Measurements from ENCODE around the gene TRPM2. TPM values are rescaled to one million over a fixed set of nuclear protein-coding genes. Genes with fewer than 3 reads are reported as not detected.
"Not testable (repeated sequence)": the region's sequence is repeated elsewhere in the genome, so short reads cannot be mapped to it uniquely, and the experiment has no call there.

TRPM2 gene
- total and polyA plus RNA-seq, 7 experiments from 2014 or later, result 1.2 to 29.6 (median 2.0) TPM

GRCh38 chr21:44356636-44357035 is 3.2 kb downstream of the TRPM2 start:
- Mint-ChIP-seq H3K4me3 (peak overlapping the region in 3 of 10 donors; percentile 4 to 86 (median 69)), H3K27ac (peak overlapping the region in 2 of 9 donors; percentile 45 to 66)
- no peak overlapping the region for H3K27ac ChIP-seq (ENCODE audit: low read depth, low read length)

GRCh38 chr21:44357064-44357837 is 3.8 kb downstream of the TRPM2 start:
- H3K27me3 ChIP-seq (ENCODE audit: control insufficient read depth in 2 of 2, insufficient read depth in 2 of 2, low read length in 2 of 2), result no peaks in the 10 kb centered on the region
- peak overlapping the region in 1 of 9 donors; percentile 45 for H3K27ac Mint-ChIP-seq
- H3K4me3 ChIP-seq (ENCODE audit: low read length), result no peak overlapping the region
- no peaks in the 10 kb centered on the region for H3K36me3 ChIP-seq (ENCODE audit: control insufficient read depth in 2 of 3, insufficient read depth in 3 of 3, low read length in 3 of 3)
- intact Hi-C loops (cut with micrococcal nuclease), result no loop called here
- POLR2A ChIA-PET, result no interaction called here
- H3K9me3 Mint-ChIP-seq, result peaks cover 0 to 5% (median 0%) of the 10 kb centered on the region in 11 donors
- H3K4me3 Mint-ChIP-seq, result peak overlapping the region in 1 of 10 donors; percentile 4
- peaks cover 0 to 6% (median 0%) of the 10 kb centered on the region in 5 donors for H3K27me3 Mint-ChIP-seq
- H3K36me3 Mint-ChIP-seq, result peaks cover 0 to 49% (median 3%) of the 10 kb centered on the region in 5 donors
- peaks cover 43 to 60% (median 49%) of the 10 kb centered on the region in 7 donors for H3K4me1 Mint-ChIP-seq
- no peak for ATAC-seq
- no peak overlapping the region for H3K27ac ChIP-seq (ENCODE audit: low read depth, low read length)
- peaks cover 16 to 36% of the 10 kb centered on the region in 2 donors for H3K4me1 ChIP-seq (ENCODE audit: control insufficient read depth in 2 of 2, insufficient read depth in 2 of 2, low read length in 2 of 2)
- no peaks in the 10 kb centered on the region for H3K9me3 ChIP-seq (ENCODE audit: control insufficient read depth in 2 of 3, low read length in 3 of 3)
- no peak for DNase-seq
- CTCF ChIA-PET, result no interaction called here

More at GRCh38 chr21:44356636-44357035, 3.2 kb downstream of the TRPM2 start:
- no peaks in the 10 kb centered on the region for H3K27me3 ChIP-seq (ENCODE audit: control insufficient read depth in 2 of 2, insufficient read depth in 2 of 2, low read length in 2 of 2)
- no peaks in the 10 kb centered on the region for H3K36me3 ChIP-seq (ENCODE audit: control insufficient read depth in 2 of 3, insufficient read depth in 3 of 3, low read length in 3 of 3)
- ChIA-PET POLR2A (no interaction called here), CTCF (interaction anchor here (1.5 kb wide), 1 partner anchor 15 kb away, joined by 4 read pairs; no protein-coding TSS in a partner anchor)
- Mint-ChIP-seq H3K27me3 (peaks cover 0 to 6% (median 0%) of the 10 kb centered on the region in 5 donors), H3K36me3 (peaks cover 0 to 49% (median 3%) of the 10 kb centered on the region in 5 donors), H3K9me3 (peaks cover 0 to 5% (median 0%) of the 10 kb centered on the region in 11 donors), H3K4me1 (peaks cover 45 to 64% (median 53%) of the 10 kb centered on the region in 7 donors)
- H3K9me3 ChIP-seq (ENCODE audit: control insufficient read depth in 2 of 3, low read length in 3 of 3), result no peaks in the 10 kb centered on the region
- DNase-seq (no peak), ATAC-seq (no peak)
- peaks cover 16 to 38% of the 10 kb centered on the region in 2 donors for H3K4me1 ChIP-seq (ENCODE audit: control insufficient read depth in 2 of 2, insufficient read depth in 2 of 2, low read length in 2 of 2)
- H3K4me3 ChIP-seq (ENCODE audit: low read length), result no peak overlapping the region
- intact Hi-C loops (cut with micrococcal nuclease), result no loop called here

- intact Hi-C loops (cut with micrococcal nuclease), result loop anchor here in 1 of 2 donors (2.0 kb wide), 1 partner anchor 45 kb away; no protein-coding TSS in a partner anchor
- Mint-ChIP-seq H3K4me1 (peaks cover 25 to 38% (median 28%) of the 10 kb centered on the region in 7 donors), H3K27me3 (peaks cover 0 to 5% (median 0%) of the 10 kb centered on the region in 5 donors), H3K27ac (peak overlapping the region in 2 of 9 donors; percentile 24 to 29), H3K36me3 (peaks cover 0 to 55% (median 7%) of the 10 kb centered on the region in 5 donors), H3K9me3 (peaks cover 0 to 10% (median 7%) of the 10 kb centered on the region in 11 donors), H3K4me3 (no peak overlapping the region)
- H3K4me3 ChIP-seq (ENCODE audit: low read length), result no peak overlapping the region
- no peak overlapping the region for H3K27ac ChIP-seq (ENCODE audit: low read depth, low read length)
- H3K9me3 ChIP-seq (ENCODE audit: control insufficient read depth in 2 of 3, low read length in 3 of 3), result peaks cover 0 to 5% (median 0%) of the 10 kb centered on the region in 3 experiments
- ATAC-seq (no peak), DNase-seq (no peak)
- POLR2A ChIA-PET, result no interaction called here
- peaks cover 0 to 14% of the 10 kb centered on the region in 2 donors for H3K4me1 ChIP-seq (ENCODE audit: control insufficient read depth in 2 of 2, insufficient read depth in 2 of 2, low read length in 2 of 2)
- H3K27me3 ChIP-seq (ENCODE audit: control insufficient read depth in 2 of 2, insufficient read depth in 2 of 2, low read length in 2 of 2), result no peaks in the 10 kb centered on the region
- CTCF ChIA-PET, result no interaction called here
- H3K36me3 ChIP-seq (ENCODE audit: control insufficient read depth in 2 of 3, insufficient read depth in 3 of 3, low read length in 3 of 3), result no peaks in the 10 kb centered on the region
These were observed 6.0 kb downstream of the TRPM2 start for GRCh38 chr21:44359396-44359795.

- Mint-ChIP-seq H3K27me3 (peaks cover 0 to 5% (median 0%) of the 10 kb centered on the region in 5 donors), H3K9me3 (peaks cover 0 to 10% (median 7%) of the 10 kb centered on the region in 11 donors), H3K4me3 (peak overlapping the region in 4 of 10 donors; percentile 11 to 41 (median 33)), H3K27ac (peak overlapping the region in 1 of 9 donors; percentile 24), H3K36me3 (peaks cover 0 to 51% (median 7%) of the 10 kb centered on the region in 5 donors), H3K4me1 (peaks cover 17 to 31% (median 22%) of the 10 kb centered on the region in 7 donors)
- DNase-seq, result no peak
- H3K9me3 ChIP-seq (ENCODE audit: control insufficient read depth in 2 of 3, low read length in 3 of 3), result peaks cover 0 to 5% (median 0%) of the 10 kb centered on the region in 3 experiments
- ChIA-PET CTCF (no interaction called here), POLR2A (no interaction called here)
- peaks cover 0 to 7% of the 10 kb centered on the region in 2 donors for H3K4me1 ChIP-seq (ENCODE audit: control insufficient read depth in 2 of 2, insufficient read depth in 2 of 2, low read length in 2 of 2)
- intact Hi-C loops (cut with micrococcal nuclease), result no loop called here
- no peak overlapping the region for H3K27ac ChIP-seq (ENCODE audit: low read depth, low read length)
- H3K4me3 ChIP-seq (ENCODE audit: low read length), result no peak overlapping the region
- ATAC-seq, result peak; percentile 68
- no peaks in the 10 kb centered on the region for H3K27me3 ChIP-seq (ENCODE audit: control insufficient read depth in 2 of 2, insufficient read depth in 2 of 2, low read length in 2 of 2)
- no peaks in the 10 kb centered on the region for H3K36me3 ChIP-seq (ENCODE audit: control insufficient read depth in 2 of 3, insufficient read depth in 3 of 3, low read length in 3 of 3)
These were observed 6.7 kb downstream of the TRPM2 start for GRCh38 chr21:44360159-44360558.

DNA sequence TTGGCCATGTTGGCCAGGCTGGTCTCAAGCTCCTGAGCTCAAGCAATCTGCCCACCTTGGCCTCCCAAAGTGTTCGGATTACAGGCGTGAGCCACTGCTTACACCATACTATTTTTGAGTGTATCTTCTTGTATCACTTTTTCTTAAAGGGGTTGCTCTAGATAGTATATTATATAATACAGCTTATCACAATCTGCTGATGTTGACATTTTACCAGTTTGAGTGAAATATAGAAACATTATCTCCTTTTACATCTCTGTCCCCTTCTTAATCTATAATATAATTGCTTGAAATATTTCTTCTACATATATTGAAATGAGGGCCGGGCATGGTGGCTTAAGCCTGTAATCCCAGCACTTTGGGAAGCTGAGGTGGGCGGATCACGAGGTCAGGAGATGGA is 8.5 kb downstream of the TRPM2 start:
- H3K27ac ChIP-seq (ENCODE audit: low read depth, low read length); H3K9me3 Mint-ChIP-seq; ATAC-seq; H3K27me3 Mint-ChIP-seq; H3K27ac Mint-ChIP-seq; H3K4me3 ChIP-seq (ENCODE audit: low read length); H3K36me3 ChIP-seq (ENCODE audit: control insufficient read depth in 2 of 3, insufficient read depth in 3 of 3, low read length in 3 of 3); intact Hi-C loops (cut with micrococcal nuclease); H3K9me3 ChIP-seq (ENCODE audit: control insufficient read depth in 2 of 3, low read length in 3 of 3); POLR2A ChIA-PET; H3K4me3 Mint-ChIP-seq; DNase-seq; H3K4me1 ChIP-seq (ENCODE audit: control insufficient read depth in 2 of 2, insufficient read depth in 2 of 2, low read length in 2 of 2); H3K27me3 ChIP-seq (ENCODE audit: control insufficient read depth in 2 of 2, insufficient read depth in 2 of 2, low read length in 2 of 2): not testable (repeated sequence)
- CTCF ChIA-PET, result interaction anchor here (0.9 kb wide), 1 partner anchor 19 kb away, joined by 3 read pairs; no protein-coding TSS in a partner anchor
- peaks cover 0 to 40% (median 7%) of the 10 kb centered on the region in 5 donors for H3K36me3 Mint-ChIP-seq
- peaks cover 4 to 15% (median 11%) of the 10 kb centered on the region in 7 donors for H3K4me1 Mint-ChIP-seq

- H3K9me3 Mint-ChIP-seq, result peaks cover 0 to 10% (median 7%) of the 10 kb centered on the region in 11 donors
- no peaks in the 10 kb centered on the region for H3K27me3 ChIP-seq (ENCODE audit: control insufficient read depth in 2 of 2, insufficient read depth in 2 of 2, low read length in 2 of 2)
- ChIA-PET CTCF (interaction anchor here (0.7 kb wide), 2 partner anchors 317 to 430 kb away, joined by 3 to 4 read pairs; no protein-coding TSS in a partner anchor), POLR2A (interaction anchor here (0.5 kb wide), 1 partner anchor 80 kb away, joined by 4 read pairs; no protein-coding TSS in a partner anchor)
- H3K36me3 ChIP-seq (ENCODE audit: control insufficient read depth in 2 of 3, insufficient read depth in 3 of 3, low read length in 3 of 3), result no peaks in the 10 kb centered on the region
- no peak overlapping the region for H3K4me3 ChIP-seq (ENCODE audit: low read length)
- H3K27ac Mint-ChIP-seq, result no peak overlapping the region
- intact Hi-C loops (cut with micrococcal nuclease), result no loop called here
- no peaks in the 10 kb centered on the region for H3K4me1 ChIP-seq (ENCODE audit: control insufficient read depth in 2 of 2, insufficient read depth in 2 of 2, low read length in 2 of 2)
- H3K27me3 Mint-ChIP-seq, result peaks cover 0 to 5% (median 0%) of the 10 kb centered on the region in 5 donors
- peaks cover 4 to 33% (median 6%) of the 10 kb centered on the region in 5 donors for H3K36me3 Mint-ChIP-seq
- no peak overlapping the region for H3K27ac ChIP-seq (ENCODE audit: low read depth, low read length)
- ATAC-seq, result no peak
- H3K9me3 ChIP-seq (ENCODE audit: control insufficient read depth in 2 of 3, low read length in 3 of 3), result peaks cover 0 to 5% (median 0%) of the 10 kb centered on the region in 3 experiments
- no peak overlapping the region for H3K4me3 Mint-ChIP-seq
- DNase-seq, result no peak
- H3K4me1 Mint-ChIP-seq, result peaks cover 5 to 17% (median 11%) of the 10 kb centered on the region in 7 donors
These were observed 9.9 kb downstream of the TRPM2 start for GRCh38 chr21:44363278-44363677.
